Motor neuron (in vitro differentiated cells): ENCODE results near the gene NPTXR. TPM values are rescaled to one million over a fixed set of nuclear protein-coding genes. Genes with fewer than 3 reads are reported as not detected.

Experiments
- ATAC-seq, 8 experiments: fragments of 200-7000 bp; cut with Tn5 transposase; replicated peaks in 6 of 8; 2 replicates each; pipeline ENCODE4 v1.8.0; 2021; ENCODE audit warnings: mild to moderate bottlenecking in 8 of 8, moderate library complexity in 8 of 8
- H3K27ac ChIP-seq, 2 donors: fragments of 250-450 bp; sonication (Bioruptor Pico); 2 replicates each; pipeline ENCODE4 v1.9.0; 2021; ENCODE audit warnings: antibody characterized with exemption in 2 of 2, mild to moderate bottlenecking in 2 of 2, moderate library complexity in 1 of 2
- H3K4me1 ChIP-seq, 2 donors: fragments of 250-450 bp; sonication (Bioruptor Pico); replicated peaks in 1 of 2; 2 replicates each; pipeline ENCODE4 v1.6.1; 2021; ENCODE audit warnings: antibody characterized with exemption in 2 of 2, mild to moderate bottlenecking in 2 of 2, moderate library complexity in 1 of 2
- H3K4me3 ChIP-seq, 5 donors: fragments of 250-450 bp; sonication (Bioruptor Pico); 2 replicates each; pipeline ENCODE4 v1.9.0; 2021; ENCODE audit warnings: antibody characterized with exemption in 5 of 5, mild to moderate bottlenecking in 5 of 5, moderate library complexity in 4 of 5
- WGBS, 10 experiments: fragments of 450-650 bp; shearing (Covaris generic); methylation state at CpG; one replicate each; pipeline ENCODE4 v1.0.0; 2022; 5-methylcytosine and 5-hydroxymethylcytosine counted together
- in situ Hi-C, 9 experiments: fragments of 400-800 bp; cut with MboI; loops; one replicate each; pipeline ENCODE4 v1.15.0; 2021; ENCODE audit warnings: low sequenced_read_pairs in 9 of 9, low pct_unique_long_range_greater_than_20kb in 2 of 9; ENCODE audit not compliant: unreplicated experiment in 9 of 9
- total RNA-seq, 8 experiments: library from RNA; unstranded; fragments of 300-600 nt; gene quantifications; 2 replicates each; pipeline versions ENCODE4 v1.2.3 to v1.2.4, GENCODE V29; 2022

The NPTXR gene
- 10 to 100 TPM in 2 of 8 experiments, 1 to 10 TPM in 4, under 1 TPM in 2; 0.71 to 15.7 (median 6.1) TPM for total RNA-seq

GRCh38 chr22:38843657-38844314 lies at the start of gene NPTXR:
TSS of gene NPTXR (minus strand) at chr22:38844028.
- peaks cover 11 to 15% of the 10 kb centered on the region in 2 donors for H3K4me1 ChIP-seq
- peak within 1 kb of the TSS; percentile 41 to 53 (median 43) for H3K4me3 ChIP-seq
- ATAC-seq, result peak; percentile 51 to 84 (median 80)
- WGBS, 10 experiments, result 2% methylated on average over 20 of the region's 105 CpGs; no CpG with 5 or more reads in 9 of the 10 experiments
- in situ Hi-C loops, result no loop called here
- H3K27ac ChIP-seq, result peak within 1 kb of the TSS; percentile 44 to 64

DNA sequence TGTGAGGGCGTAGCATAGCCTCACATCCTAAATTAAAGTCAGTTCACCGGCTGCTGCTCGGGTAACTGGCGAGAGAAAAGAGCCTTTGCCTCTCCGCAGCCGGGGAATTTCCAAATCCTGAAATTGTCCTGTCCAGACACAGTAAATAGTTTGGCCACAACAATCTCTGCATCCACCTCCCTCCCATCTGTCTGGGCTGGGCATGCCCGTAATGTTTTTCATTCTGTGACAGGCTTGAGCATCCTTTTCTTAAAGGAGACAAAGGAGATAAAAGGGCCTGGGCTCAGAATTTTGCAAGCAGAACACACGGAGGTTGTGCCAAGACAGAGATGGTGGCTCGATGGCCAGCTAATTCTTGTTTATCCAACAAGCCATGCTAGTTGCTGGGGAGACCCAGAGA lies 47.4 kb upstream of the NPTXR start:
- H3K4me3 ChIP-seq, result no peak overlapping the region
- 0 to 69% (median 42%) methylated on average over 2 to 9 of the region's 9 CpGs; no CpG with 5 or more reads in 2 of the 10 experiments for WGBS, 10 experiments
- no peak overlapping the region for H3K27ac ChIP-seq
- H3K4me1 ChIP-seq, result peaks cover 0 to 3% of the 10 kb centered on the region in 2 donors
- in situ Hi-C loops, result no loop called here
- peak in 3 of 8 experiments; percentile 12 to 87 (median 60) for ATAC-seq

- ATAC-seq, result no peak
- peaks cover 0 to 3% of the 10 kb centered on the region in 2 donors for H3K4me1 ChIP-seq
- whole genome bisulfite sequencing, 10 experiments, result 60 to 100% (median 85%) methylated on average over 1 to 5 of the region's 5 CpGs
- in situ Hi-C loops, result no loop called here
- no peak overlapping the region for H3K27ac ChIP-seq
- H3K4me3 ChIP-seq, result no peak overlapping the region
Observed at GRCh38 chr22:38890377-38890776, 46.5 kb upstream of the NPTXR start.

- in situ Hi-C loops, result no loop called here
- Histone ChIP-seq H3K27ac (no peak overlapping the region), H3K4me3 (no peak overlapping the region), H3K4me1 (peaks cover 3% of the 10 kb centered on the region in 2 donors)
- WGBS, 10 experiments, result 26 to 96% (median 66%) methylated on average over 1 to 5 of the region's 5 CpGs; no CpG with 5 or more reads in 1 of the 10 experiments
- ATAC-seq, result no peak
Observed at GRCh38 chr22:38886333-38886732, 42.5 kb upstream of the NPTXR start.

- 72 to 90% (median 81%) methylated on average over 1 to 6 of the region's 9 CpGs; no CpG with 5 or more reads in 4 of the 10 experiments for WGBS, 10 experiments
- H3K4me3 ChIP-seq, result no peak overlapping the region
- H3K27ac ChIP-seq, result no peak overlapping the region
- ATAC-seq, result no peak
- in situ Hi-C loops, result no loop called here
- peaks cover 6 to 10% of the 10 kb centered on the region in 2 donors for H3K4me1 ChIP-seq
Observed at GRCh38 chr22:38882972-38883622, 39.3 kb upstream of the NPTXR start.

DNA sequence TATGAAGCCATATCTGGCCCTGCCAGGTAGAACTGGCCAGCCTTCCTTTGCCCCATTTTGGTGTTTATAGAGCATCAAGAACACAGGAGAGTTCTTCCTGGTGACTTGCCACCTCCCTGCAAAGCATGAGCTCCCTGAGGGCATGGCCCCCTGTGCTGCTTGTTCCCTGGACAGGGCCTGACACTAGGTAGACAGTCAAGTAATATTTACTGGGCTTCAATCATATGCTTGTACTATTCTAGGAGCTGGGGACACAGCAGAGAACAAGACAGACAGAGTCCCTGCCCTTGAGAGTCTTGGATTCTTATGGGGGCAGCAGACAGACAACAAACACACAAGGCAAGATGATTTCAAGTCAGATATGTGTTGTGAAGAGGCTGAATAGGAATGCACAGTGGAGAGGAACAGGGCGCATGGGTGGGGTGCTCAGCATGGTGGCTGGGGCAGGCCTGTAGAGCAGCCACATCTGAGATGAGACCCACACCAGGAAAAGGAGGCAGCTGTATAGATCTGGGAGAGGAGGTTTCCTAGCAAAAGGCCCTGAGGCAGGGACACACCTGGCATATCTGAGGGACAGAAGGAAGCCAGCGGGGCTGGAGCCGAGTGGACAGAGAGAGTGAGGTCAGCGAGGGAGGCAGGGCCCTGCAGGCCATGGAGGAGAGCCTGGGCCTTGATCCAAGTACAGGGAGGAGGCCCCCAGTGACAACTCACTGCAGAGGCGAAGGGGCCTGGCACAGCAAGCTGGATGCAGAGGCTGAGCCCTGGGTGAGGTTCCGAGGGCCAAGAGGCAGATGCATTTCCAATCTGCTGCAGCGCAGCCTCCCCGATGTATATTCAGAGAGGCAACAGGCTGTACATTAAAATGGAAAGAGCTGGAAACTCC lies 38.4 kb upstream of the NPTXR start:
- in situ Hi-C loops, result no loop called here
- ATAC-seq, result peak; percentile 35 to 97 (median 69)
- 0 to 100% (median 75%) methylated on average over 1 to 5 of the region's 8 CpGs; no CpG with 5 or more reads in 4 of the 10 experiments for WGBS, 10 experiments
- Histone ChIP-seq H3K4me1 (peaks cover 6 to 10% of the 10 kb centered on the region in 2 donors), H3K4me3 (no peak overlapping the region), H3K27ac (no peak overlapping the region)

- Histone ChIP-seq H3K27ac (no peak overlapping the region), H3K4me3 (no peak overlapping the region), H3K4me1 (peaks cover 6 to 10% of the 10 kb centered on the region in 2 donors)
- in situ Hi-C loops, result no loop called here
- WGBS, 10 experiments, result 0 to 82% (median 36%) methylated on average over 2 to 7 of the region's 9 CpGs; no CpG with 5 or more reads in 2 of the 10 experiments
- peak in 1 of 8 experiments; percentile 39 for ATAC-seq
Observed at GRCh38 chr22:38881464-38881871, 37.6 kb upstream of the NPTXR start.

DNA sequence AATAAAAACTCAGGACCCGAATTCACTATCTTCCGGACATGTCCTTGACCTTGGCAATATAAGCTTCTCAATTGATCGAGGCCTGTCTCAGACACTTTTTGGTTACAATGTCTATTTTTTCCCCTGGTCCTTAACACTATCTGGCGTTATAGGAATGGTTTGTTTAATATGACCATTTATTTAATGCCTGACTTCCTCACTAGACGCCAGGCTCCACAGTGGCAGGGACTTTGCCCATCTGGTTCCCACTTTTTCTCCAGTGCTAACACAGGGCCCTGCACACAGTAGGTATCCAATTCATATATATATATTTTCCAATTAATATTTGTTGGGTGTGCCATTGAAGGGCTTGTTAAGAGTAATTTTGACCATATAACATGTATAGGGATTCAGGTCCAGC lies 36.1 kb upstream of the NPTXR start:
- no peak for ATAC-seq
- no peak overlapping the region for H3K4me3 ChIP-seq
- in situ Hi-C loops, result no loop called here
- H3K27ac ChIP-seq, result no peak overlapping the region
- WGBS, 10 experiments, result 49 to 100% (median 76%) methylated on average over 1 to 5 of the region's 5 CpGs; no CpG with 5 or more reads in 3 of the 10 experiments
- H3K4me1 ChIP-seq, result peaks cover 6 to 10% of the 10 kb centered on the region in 2 donors

DNA sequence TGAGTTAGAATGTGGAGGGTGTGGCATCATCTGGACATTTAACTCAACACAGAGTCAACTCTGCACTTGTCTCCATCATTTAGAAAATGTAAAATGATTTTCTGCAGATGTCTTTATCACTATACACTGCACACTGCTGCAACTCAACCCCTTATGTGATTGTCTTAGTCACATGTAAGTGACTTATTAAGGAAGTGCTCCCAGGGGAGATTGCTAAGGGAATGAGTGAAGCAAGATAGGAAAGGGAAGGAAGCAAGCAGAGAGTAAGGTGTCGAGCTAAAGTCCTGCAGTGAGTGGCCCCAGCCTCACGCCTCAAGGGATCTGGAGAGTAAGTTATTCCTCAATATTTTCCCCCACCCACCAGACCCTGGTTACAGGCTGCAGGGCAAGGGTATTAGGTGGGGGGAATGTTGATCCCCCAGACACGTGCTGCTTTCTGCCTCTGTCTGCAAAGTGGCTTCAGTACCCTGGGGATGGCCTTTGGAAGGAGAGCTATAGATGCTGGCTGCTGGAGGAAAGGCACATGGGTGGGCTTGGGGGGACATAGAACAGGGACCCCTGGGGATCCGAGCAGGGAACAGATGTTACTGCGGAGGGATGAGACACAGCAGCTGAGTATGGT lies 35.4 kb upstream of the NPTXR start:
- in situ Hi-C loops, result no loop called here
- ATAC-seq, result peak in 5 of 8 experiments; percentile 59 to 86 (median 80)
- 43 to 80% (median 56%) methylated on average over 1 to 2 of the region's 5 CpGs; no CpG with 5 or more reads in 6 of the 10 experiments for WGBS, 10 experiments
- no peak overlapping the region for H3K4me3 ChIP-seq
- H3K4me1 ChIP-seq, result peaks cover 6 to 10% of the 10 kb centered on the region in 2 donors
- H3K27ac ChIP-seq, result no peak overlapping the region

- H3K4me3 ChIP-seq, result no peak overlapping the region
- 63 to 100% (median 83%) methylated on average over 1 to 4 of the region's 4 CpGs; no CpG with 5 or more reads in 3 of the 10 experiments for WGBS, 10 experiments
- ATAC-seq, result no peak
- H3K4me1 ChIP-seq, result peaks cover 13 to 17% of the 10 kb centered on the region in 2 donors
- H3K27ac ChIP-seq, result no peak overlapping the region
- in situ Hi-C loops, result no loop called here
Observed at GRCh38 chr22:38878001-38878400, 34.2 kb upstream of the NPTXR start.

GRCh38 chr22:38874529-38875222 lies 30.8 kb upstream of the NPTXR start:
- Histone ChIP-seq H3K4me1 (peaks cover 23 to 27% of the 10 kb centered on the region in 2 donors), H3K4me3 (no peak overlapping the region), H3K27ac (no peak overlapping the region)
- ATAC-seq, result no peak
- WGBS, 10 experiments, result 81 to 100% (median 98%) methylated on average over 1 to 7 of the region's 13 CpGs; no CpG with 5 or more reads in 1 of the 10 experiments
- in situ Hi-C loops, result loop anchor here in 3 of 9 experiments (25.0 kb wide), 1 partner anchor 238 kb away; no protein-coding TSS in a partner anchor
